GM19240 (cell line): ENCODE measurements around the gene RBBP4.
"Not testable (repeated sequence)": the region's sequence is repeated elsewhere in the genome, so short reads cannot be mapped to it uniquely, and the experiment has no call there.

ENCODE experiments used
- DNase-seq: peaks from one replicate; pipeline ENCODE4 v3.0.0; 2011; ENCODE audit warnings: low spot score; ENCODE audit not compliant: insufficient read length

The RBBP4 gene

DNA sequence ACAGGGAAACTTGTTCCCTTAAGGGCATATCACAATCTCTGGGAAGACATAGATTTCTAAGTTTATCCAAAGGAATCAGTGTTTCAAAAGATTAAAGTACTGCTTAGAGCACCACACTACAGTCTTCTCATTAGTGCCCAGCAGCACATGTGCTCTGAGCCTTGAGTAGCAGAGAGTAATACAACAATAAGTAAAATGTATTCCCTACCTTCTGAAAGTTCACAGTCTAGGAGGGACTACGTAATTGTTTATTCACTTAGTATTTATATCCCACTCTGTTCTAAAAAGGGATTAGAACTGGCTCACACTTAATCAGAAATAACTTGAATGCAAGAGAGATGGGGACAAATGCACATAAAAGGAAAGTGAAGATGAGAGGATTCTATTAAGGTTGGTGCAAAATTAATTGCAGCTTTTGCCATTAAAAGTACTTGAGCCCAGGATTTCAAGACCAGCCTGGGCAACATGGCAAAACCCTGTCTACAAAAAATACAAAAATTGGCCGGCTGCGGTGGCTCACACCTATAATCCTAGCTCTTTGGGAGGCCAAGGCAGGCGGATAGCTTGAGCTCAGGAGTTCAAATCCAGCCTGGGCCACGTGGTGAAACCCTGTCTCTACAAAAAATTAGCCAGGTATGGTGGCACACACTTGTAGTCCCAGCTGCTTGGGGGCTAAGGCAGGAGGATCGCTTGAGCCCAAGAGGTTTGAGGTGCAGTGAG, 42.6 kb downstream of the RBBP4 start:
- no peak for DNase-seq

GRCh38 chr1:32695098-32695904, 44.3 kb downstream of the RBBP4 start:
- no peak for DNase-seq

DNA sequence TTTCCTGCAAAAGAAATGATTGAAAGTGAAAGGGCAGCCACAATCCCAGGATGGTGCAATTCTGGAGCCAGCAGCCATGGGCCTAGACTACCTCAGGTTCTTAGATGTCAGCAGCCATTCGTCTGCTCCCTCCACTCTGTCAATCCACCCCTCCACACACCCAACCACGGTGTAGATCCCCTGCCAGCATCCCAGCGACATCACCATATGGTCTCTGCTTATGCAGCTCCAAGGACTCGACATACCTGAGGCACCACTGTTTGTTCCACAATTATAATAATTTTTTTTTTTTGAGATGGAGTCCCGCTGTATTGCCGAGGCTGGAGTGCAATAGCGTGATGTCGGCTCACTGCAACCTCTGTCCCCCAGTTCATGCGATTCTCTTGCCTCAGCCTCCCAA, 45.0 kb downstream of the RBBP4 start:
- DNase-seq: no peak

- DNase-seq: not testable (repeated sequence)
Observed at GRCh38 chr1:32696996-32697395, 46.0 kb downstream of the RBBP4 start.

GRCh38 chr1:32701421-32701911, 50.5 kb downstream of the RBBP4 start:
- DNase-seq: no peak

- no peak for DNase-seq
Observed at GRCh38 chr1:32701951-32702598, 51.1 kb downstream of the RBBP4 start.

DNA sequence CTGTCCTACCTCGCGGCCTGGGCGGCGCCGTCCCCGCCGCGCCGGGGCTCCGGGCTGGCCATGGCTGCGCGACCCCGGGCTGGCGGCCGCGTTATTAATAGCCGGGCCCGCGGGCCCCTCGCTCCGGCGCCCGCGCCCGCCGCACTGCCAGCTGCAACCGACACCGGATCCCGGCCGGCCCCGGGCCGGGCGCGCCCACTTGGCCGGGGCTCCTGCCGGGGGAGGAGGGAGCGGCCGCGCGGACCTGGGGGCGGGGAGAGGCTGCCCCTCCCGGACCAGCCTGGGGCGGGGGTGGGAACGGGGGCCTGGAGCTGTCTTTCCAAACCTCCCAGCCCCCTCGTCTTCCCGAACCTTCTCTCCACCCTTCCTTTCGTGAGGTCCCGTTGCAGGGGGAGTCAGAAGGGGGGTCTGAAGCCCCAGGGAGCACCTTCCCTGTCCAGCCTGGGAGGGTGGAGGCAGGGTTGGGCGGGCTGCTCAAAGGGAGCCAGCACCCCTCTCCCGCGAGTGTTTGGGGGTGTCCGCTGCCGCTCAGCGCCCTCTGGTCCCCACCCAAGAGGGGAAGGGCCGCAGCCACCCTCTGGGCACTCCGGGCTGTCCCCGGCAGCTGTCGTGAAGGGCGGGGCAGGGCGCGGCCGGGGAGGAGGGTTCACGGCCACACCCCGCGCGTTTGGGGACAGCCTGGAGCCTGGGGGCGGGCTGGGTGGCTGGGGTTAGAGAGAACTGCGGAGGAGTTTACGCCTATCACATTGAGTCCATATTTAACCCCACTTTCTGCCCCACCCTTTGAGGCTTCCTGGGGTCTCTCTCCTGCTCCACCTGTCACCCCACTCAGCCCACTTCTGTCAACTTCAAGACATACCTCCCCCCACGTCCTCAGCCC, 51.8 kb downstream of the RBBP4 start, which contains the start of gene SYNC:
Gene SYNC (minus strand): TSS at position 172 of the 880 bp plus-strand sequence. CDS start 110 bp downstream, at position 62.
- no peak for DNase-seq

DNA sequence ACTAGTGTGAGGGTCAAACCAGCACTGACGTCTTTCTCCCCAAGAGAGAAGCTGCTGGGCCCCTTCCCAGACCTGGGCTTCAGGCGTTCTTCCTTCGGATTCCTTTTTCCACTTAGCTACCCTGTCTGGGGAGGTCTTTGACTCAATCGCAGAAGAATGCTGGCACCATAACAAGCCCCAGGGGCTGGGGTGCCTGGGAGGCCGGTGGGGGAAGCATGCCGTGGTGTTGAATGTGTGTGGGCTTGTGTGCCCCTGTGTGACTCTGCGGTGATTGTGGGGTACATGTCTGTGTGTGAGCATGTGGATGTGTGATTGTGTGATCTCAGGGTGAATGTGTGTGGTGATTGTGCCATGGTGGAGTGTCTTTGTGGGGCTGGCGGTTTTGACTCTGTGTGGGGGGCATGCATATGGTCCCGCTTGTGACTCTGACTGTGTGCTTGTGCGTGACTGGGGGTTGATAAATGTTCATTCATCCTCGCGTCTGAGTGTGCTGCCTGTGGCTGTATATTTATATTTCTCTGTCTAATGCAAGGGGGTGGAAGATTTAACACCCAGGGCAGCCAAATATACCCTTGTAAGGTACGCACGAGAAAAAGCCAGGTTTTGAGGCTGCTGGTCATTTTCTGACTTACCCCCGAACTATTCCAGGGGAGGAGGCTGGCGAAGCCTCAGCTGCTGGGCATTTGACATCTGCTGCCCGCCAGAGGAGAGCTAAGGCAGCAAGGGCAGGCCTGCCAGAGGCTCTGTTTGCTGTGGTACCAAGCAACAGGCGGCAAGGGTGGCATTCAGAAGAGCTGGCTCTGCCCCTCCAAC, 52.7 kb downstream of the RBBP4 start:
- no peak for DNase-seq

- DNase-seq: no peak
Observed at GRCh38 chr1:32705516-32705915, 54.5 kb downstream of the RBBP4 start.

DNA sequence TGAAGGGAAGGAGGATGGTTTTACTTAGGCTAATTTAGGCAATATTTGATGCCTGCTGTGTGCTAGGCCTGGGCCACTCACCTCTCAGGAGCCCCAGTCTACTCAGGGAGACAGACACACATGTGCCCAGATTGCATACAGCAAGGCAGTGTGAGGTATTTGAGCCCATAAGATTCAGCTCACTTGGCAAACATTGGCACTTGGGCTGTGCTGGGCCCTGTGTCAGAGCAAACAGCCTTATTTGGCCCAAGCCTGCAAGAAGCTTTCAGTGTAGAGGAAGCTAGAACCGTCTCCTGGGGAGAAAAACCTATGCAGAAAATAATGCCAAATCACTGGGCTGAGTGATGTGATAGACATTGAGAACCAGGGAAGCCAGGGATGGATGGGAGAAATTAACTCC, 55.5 kb downstream of the RBBP4 start:
- no peak for DNase-seq

- no peak for DNase-seq
Observed at GRCh38 chr1:32709075-32709474, 58.1 kb downstream of the RBBP4 start.

- no peak for DNase-seq
Observed at GRCh38 chr1:32709476-32709875, 58.5 kb downstream of the RBBP4 start.

DNA sequence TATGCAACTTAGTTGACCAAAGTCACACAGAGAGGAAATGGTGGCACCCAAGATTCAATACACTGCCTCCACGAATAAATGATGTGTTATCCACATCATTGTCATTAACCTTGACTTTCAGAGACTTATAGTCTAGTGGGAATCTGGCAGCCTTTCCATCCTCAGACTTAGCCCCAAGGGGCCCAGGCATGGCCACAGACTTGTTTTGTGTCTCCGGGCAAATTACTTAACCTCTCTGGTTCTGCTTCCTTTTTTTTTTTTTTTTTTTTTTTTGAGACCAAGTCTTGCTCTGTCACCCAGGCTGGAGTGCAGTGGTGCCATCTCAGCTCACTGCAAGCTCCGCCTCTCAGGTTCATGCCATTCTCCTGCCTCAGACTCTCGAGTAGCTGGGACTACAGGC, 60.2 kb downstream of the RBBP4 start:
- DNase-seq: not testable (repeated sequence)

GRCh38 chr1:32713081-32713480, 62.1 kb downstream of the RBBP4 start:
- DNase-seq: no peak

DNA sequence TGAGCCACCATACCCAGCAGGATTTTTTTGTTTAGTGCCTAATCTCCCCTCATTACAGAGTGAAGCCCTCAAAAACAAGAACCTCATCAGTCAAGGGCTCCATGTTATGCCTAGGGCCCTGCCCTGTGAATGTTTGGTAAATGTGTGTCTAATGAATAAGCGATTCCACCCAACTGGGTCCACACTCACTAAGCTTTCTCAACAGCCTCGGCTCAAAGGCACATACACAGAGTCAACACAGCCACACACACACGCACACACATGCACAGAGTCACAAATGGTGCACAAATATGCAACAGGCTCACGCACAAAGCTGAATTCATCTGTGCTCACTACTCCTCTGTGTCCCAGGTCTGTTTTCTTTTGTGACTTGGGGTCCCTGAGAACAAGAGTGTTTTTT, 63.3 kb downstream of the RBBP4 start:
- no peak for DNase-seq

DNA sequence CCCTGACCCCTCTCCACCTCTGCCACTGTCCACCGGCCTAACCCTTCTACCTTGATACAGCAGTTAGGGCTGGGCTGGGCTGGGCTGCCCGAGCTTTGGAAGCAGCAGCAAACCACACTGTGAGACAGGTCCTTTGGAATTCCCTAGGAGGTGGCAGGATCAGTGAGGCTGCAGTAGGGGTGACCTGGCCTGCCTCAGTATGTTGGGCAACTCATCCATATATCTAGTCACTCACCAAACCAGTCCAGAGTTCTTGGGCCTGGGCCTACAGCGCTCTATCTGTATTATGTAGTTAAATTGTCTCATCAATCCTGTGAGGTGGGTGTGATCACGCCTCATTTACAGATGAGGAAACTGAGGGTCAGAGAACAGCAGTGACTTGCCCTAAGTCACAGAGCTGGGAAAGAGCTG, 64.9 kb downstream of the RBBP4 start:
- no peak for DNase-seq

GRCh38 chr1:32716312-32717148, 65.5 kb downstream of the RBBP4 start:
- DNase-seq: peak; percentile 73

DNA sequence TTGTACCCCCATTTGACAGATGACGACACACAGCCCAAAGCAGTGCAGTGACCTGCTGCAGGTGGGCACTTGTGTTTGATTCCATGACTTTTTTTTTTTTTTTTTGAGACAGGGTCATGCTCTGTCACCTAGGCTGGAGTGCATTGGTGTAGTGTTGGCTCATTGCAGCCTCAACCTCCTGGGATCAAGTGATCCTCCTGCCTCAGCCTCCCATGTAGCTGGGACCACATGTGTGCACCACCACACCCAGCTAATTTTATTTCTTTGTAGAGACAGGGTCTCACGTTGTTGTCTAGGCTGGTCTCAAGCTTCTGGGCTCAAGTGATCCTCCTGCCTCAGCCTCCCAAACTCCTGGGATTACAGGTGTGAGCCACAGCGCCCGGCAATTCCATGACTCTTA, 66.5 kb downstream of the RBBP4 start:
- no peak for DNase-seq

GRCh38 chr1:32718036-32718435, 67.0 kb downstream of the RBBP4 start:
- DNase-seq: no peak
